Esophagus (tissue), 2 donors: ENCODE data around the gene MCC. TPM values are rescaled to one million over a fixed set of nuclear protein-coding genes. Genes with fewer than 3 reads are reported as not detected.
A peak's percentile ranks its signal among the peaks of the same experiment; 100 is the strongest.

Experiments used
- H3K27ac ChIP-seq, 2 donors: one replicate each; pipeline ENCODE4 v1.5.1; 2013; ENCODE audit warnings: low read depth in 2 of 2, mild to moderate bottlenecking in 2 of 2, inconsistent platforms in 1 of 2, low read length in 1 of 2, moderate library complexity in 1 of 2
- H3K27me3 ChIP-seq, 2 donors: one replicate each; pipeline ENCODE4 v1.6.1; 2013; ENCODE audit warnings: low read length in 2 of 2, control low read depth in 1 of 2, mild to moderate bottlenecking in 1 of 2; ENCODE audit not compliant: insufficient read depth in 2 of 2, control insufficient read depth in 1 of 2
- H3K36me3 ChIP-seq, 2 donors: one replicate each; pipeline ENCODE4 v1.6.1; 2013; ENCODE audit warnings: low read length in 1 of 2; ENCODE audit not compliant: control insufficient read depth in 2 of 2, insufficient read depth in 2 of 2
- H3K4me1 ChIP-seq, 2 donors: one replicate each; pipeline ENCODE4 v1.6.1; 2013; ENCODE audit warnings: low read length in 1 of 2; ENCODE audit not compliant: control insufficient read depth in 2 of 2, insufficient read depth in 2 of 2
- H3K4me3 ChIP-seq, 2 donors: one replicate each; pipeline ENCODE4 v1.5.1; 2013; ENCODE audit warnings: low read length in 2 of 2, mild to moderate bottlenecking in 2 of 2, low read depth in 1 of 2, moderate library complexity in 1 of 2
- H3K9me3 ChIP-seq, 2 donors: one replicate each; pipeline ENCODE4 v1.6.1; 2013; ENCODE audit warnings: mild to moderate bottlenecking in 2 of 2, low read depth in 1 of 2, low read length in 1 of 2, moderate library complexity in 1 of 2; ENCODE audit not compliant: control insufficient read depth in 2 of 2, insufficient read depth in 1 of 2
- WGBS, 2 donors: extraction: QIAGEN DNeasy Blood & Tissue Kit; methylation state at CpG; one replicate each; pipeline ENCODE4 v1.1.7; 2013; 5-methylcytosine and 5-hydroxymethylcytosine counted together
- polyA plus RNA-seq, 2 donors: library from polyadenylated mRNA; stranded (reverse); fragments of 200-250 nt; gene quantifications; one replicate each; pipeline ENCODE4 v1.2.3, GENCODE V29; 2013
- donor health status: healthy with polysubstance abuse.
- donor health status: Bipolar disorder and iron deficiency.

The MCC gene
- polyA plus RNA-seq, 2 donors = 7.2 to 8.3 TPM

DNA sequence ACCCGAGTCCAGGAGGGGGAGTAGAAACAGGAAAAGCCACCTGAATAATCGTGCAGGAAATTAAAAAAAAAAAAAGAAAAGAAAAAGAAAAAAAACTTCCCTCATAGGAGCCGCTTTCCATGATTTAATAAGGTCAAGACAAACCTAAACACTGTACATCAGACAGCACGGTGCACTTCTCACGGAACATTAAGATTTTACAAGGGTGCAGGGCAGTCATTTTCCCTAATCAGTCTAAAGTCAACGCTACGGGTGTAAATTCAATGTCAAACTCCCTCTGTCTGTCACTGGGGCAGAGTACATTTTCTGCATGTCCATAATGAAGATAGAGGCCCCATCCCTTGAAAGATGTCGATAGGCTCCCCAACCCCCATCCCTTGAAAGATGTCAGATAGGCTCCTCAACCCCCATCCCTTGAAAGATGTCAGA is 193.1 kb downstream of the MCC start:
- no peaks in the 10 kb centered on the region for H3K27me3 ChIP-seq
- H3K27ac ChIP-seq = peak overlapping the region; percentile 86 to 90
- no peaks in the 10 kb centered on the region for H3K9me3 ChIP-seq
- H3K4me1 ChIP-seq = no peaks in the 10 kb centered on the region
- peak overlapping the region; percentile 74 to 94 for H3K4me3 ChIP-seq
- WGBS, 2 donors = 4 to 7% methylated on average over 8 of the region's 8 CpGs
- no peaks in the 10 kb centered on the region for H3K36me3 ChIP-seq

DNA sequence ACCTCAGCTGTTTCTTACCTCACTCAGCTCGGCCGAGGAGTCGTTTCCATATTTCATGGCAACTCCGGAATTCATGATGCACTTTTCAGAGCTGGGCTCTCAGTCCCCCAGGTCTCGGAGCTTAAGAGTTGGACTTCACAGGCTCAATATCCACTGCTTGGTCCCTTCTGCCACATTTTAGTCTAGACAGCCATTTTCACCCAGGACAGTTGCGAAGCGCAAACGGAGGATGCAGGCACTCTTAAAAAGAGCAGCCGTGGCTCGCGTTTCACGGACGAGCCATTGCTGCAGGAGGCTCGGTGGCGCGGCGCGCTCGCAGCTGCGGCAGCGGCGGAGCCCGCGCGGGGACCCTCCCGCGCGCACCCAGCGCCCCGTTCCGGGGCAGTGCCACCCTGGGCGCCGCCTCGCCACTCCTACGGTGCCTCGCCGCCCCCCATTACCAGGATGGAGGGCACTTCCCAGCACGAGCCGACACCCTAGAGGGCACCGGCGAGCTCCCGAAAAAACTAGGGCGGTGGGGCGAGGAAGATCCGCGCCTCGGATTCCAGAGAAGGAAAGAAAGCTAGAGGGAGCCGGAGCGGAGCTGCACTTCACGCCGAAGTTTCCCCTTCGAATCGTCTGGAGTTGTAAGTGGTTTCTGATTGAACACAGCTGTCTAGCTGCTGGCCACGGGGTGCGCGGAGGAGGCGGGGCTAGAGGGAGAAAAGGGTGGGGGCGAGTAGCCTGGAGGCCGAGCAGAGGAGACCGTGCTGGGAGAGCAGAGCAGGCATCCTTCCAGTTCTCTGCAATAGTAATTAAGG is 193.7 kb downstream of the MCC start:
- H3K4me3 ChIP-seq = peak overlapping the region; percentile 74 to 94
- H3K4me1 ChIP-seq = no peaks in the 10 kb centered on the region
- H3K36me3 ChIP-seq = no peaks in the 10 kb centered on the region
- H3K27me3 ChIP-seq = no peaks in the 10 kb centered on the region
- 1% methylated on average over 60 of the region's 60 CpGs for WGBS, 2 donors
- peak overlapping the region; percentile 86 to 90 for H3K27ac ChIP-seq
- no peaks in the 10 kb centered on the region for H3K9me3 ChIP-seq

DNA sequence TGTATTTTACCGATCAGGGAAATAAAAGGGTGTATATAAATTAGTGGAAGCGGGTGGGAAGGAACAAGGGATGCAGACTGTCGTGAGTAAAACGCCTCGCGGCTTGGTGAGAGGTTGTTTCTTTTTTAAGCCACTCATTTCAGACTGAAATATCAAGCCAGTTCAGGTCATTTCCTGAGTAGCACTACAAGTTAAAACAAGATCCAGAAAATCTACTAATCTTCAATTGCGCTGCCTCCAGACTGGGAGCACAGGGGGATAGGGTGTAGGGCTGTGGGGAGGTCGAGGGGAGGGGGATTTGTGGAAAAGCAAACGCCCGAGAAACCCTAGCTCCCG is 194.3 kb downstream of the MCC start:
- WGBS, 2 donors = 0 to 1% methylated on average over 11 of the region's 11 CpGs
- Histone ChIP-seq H3K27ac (peak overlapping the region; percentile 86 to 90), H3K36me3 (no peaks in the 10 kb centered on the region), H3K4me1 (no peaks in the 10 kb centered on the region), H3K4me3 (peak overlapping the region; percentile 74 to 94), H3K27me3 (no peaks in the 10 kb centered on the region), H3K9me3 (no peaks in the 10 kb centered on the region)

DNA sequence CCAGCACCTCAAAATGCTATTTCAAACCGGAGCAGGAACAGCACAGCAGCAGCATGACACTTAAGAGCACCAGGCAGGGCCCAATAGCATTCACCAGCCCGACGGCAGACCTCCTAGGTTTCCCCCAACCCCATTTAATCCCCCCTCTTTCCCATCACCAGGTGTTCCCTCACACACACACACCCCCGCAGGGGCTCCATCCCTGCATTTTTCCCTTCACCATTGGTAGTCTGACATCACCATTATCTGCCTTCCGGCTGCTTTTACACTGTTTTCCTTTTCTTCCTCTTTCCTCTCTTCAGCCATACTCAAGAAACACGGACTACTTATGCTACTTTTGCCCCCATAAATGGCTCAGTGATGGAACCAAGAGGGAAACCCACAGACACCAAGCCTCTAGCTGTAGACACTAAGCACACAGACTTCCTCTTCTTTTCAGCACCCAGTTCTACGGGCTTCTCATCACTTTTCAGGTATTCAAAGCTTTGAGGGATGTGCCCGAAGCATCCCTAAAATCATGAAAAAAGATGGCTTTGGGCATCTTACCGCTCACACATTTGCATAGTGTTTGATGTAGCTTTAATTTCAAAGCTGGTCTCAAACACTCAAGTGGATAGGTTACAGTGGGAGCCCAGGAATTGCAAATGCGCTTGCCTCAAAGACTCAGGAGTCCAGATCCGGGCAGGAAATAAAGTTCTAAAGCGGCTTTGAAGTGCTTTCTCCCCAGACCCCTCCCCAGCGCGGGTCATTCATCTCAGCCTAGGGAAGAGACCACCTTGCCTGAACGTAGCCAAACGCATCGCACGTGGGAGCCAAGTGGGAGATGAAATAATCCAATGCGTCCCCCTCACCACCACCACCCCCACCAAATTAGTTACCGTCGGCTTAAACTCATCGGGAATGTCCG is 194.9 kb downstream of the MCC start:
- no peaks in the 10 kb centered on the region for H3K4me1 ChIP-seq
- H3K9me3 ChIP-seq = no peaks in the 10 kb centered on the region
- peak overlapping the region; percentile 74 to 94 for H3K4me3 ChIP-seq
- no peaks in the 10 kb centered on the region for H3K36me3 ChIP-seq
- H3K27me3 ChIP-seq = no peaks in the 10 kb centered on the region
- peak overlapping the region in 1 of 2 donors; percentile 15 for H3K27ac ChIP-seq
- 7 to 13% methylated on average over 23 of the region's 23 CpGs for WGBS, 2 donors

DNA sequence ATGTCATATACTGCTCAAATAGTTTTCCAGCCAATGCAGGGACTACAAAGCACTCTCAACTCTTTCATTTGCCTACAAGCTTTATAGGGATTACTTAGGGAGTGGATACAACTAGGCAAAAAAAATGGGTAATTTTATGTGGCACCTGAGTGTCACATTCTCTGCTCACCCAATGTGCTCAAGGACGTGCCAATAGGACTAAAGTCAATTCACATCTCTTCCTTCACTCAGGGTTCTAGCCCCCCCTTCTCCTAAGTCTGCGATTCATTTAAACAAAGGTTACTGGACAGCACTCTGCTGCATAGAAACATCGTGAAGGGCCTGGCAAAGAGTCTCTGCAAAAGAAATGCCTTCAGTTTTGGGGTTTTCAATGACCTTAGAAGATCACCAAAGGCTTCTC is 195.8 kb downstream of the MCC start:
- Histone ChIP-seq H3K9me3 (no peaks in the 10 kb centered on the region), H3K4me1 (no peaks in the 10 kb centered on the region), H3K27me3 (no peaks in the 10 kb centered on the region), H3K27ac (no peak overlapping the region), H3K4me3 (peak overlapping the region in 1 of 2 donors; percentile 94), H3K36me3 (no peaks in the 10 kb centered on the region)
- 53 to 54% methylated on average over 3 of the region's 3 CpGs for WGBS, 2 donors

DNA sequence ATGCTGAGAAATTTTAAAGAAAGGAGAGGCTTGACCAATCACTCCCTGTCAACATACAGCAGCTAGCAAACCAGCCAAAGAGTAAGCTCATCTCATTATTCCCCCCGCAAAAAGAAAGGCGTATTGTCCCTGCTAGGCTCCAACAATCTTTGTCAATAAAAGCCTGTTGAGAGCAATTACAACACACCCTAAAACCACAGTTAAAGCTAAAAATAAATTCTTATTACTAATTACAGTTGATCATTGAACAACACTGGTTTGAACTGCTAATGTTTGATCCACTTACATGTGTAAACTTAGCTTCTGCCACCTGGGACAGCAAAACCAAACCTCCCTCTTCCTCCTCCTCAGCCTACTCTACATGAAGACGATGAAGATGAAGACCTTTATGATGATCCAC is 204.7 kb downstream of the MCC start:
- Histone ChIP-seq H3K9me3 (no peaks in the 10 kb centered on the region), H3K4me3 (no peak overlapping the region), H3K27me3 (no peaks in the 10 kb centered on the region), H3K27ac (no peak overlapping the region), H3K4me1 (peaks cover 0 to 2% of the 10 kb centered on the region in 2 donors), H3K36me3 (no peaks in the 10 kb centered on the region)
- 93 to 95% methylated on average over 3 of the region's 3 CpGs for WGBS, 2 donors

DNA sequence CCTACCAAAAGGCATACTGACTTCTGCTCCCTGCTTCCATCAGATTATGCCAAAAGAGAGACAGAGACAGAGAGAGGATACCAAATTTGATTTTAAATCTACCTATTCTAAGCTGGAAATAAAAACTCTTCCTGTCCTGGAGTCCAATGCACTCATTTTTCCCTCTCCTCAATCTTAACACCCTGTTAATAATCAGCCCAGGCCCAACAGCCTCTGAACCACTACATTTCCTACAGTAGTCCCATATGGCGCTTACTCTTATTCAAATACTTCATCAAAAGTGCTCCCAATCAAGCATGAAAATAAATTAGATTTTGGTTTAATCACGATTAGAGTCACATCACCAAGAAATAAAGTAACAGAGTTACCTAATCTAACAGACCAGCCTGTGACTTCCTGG is 205.8 kb downstream of the MCC start:
- Histone ChIP-seq H3K36me3 (no peaks in the 10 kb centered on the region), H3K4me1 (peaks cover 0 to 2% of the 10 kb centered on the region in 2 donors), H3K27me3 (no peaks in the 10 kb centered on the region), H3K9me3 (no peaks in the 10 kb centered on the region), H3K27ac (no peak overlapping the region), H3K4me3 (no peak overlapping the region)
- WGBS, 2 donors = 80 to 84% methylated on average over 2 of the region's 2 CpGs

DNA sequence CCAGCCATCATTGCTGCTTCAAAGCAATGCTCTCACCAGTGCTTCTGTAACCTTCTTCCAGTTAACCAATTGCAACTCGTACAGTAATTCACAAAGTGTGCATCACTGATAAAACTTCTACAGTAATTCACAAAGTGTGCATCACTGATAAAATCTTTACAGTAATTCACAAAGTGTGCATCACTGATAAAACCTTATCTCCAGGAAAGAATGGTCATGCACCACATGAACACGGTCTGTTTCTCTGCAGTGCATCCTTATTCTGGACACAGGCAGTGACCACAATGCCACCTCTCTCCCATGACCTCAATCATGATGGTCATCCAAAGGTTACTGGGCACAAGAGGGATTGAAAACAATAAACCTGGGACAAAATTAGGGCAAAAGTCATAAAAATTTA is 207.1 kb downstream of the MCC start:
- H3K4me3 ChIP-seq = no peak overlapping the region
- H3K36me3 ChIP-seq = no peaks in the 10 kb centered on the region
- H3K27ac ChIP-seq = no peak overlapping the region
- no peaks in the 10 kb centered on the region for H3K9me3 ChIP-seq
- H3K27me3 ChIP-seq = no peaks in the 10 kb centered on the region
- 77 to 80% methylated on average over 2 of the region's 2 CpGs for WGBS, 2 donors
- peaks cover 0 to 2% of the 10 kb centered on the region in 2 donors for H3K4me1 ChIP-seq

DNA sequence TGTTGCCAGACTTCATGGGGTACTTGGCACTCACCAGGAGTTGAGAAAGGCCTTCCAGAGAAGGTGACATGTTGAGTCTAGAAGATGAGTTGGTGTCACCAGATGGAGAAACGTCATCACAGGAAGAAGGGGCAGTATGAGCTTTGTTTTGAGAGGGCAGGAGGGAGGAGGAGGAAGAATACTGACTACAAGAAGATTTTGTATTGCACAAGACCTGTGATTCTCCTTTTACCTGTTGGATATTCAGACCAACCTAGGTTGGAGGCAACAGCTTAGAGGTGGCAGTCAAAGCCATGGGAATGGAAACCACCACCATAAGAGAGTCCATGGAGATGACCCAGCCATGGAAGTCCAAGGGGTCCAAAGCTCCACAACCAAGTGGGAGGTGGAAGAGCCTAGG is 207.7 kb downstream of the MCC start:
- no peaks in the 10 kb centered on the region for H3K9me3 ChIP-seq
- no peak overlapping the region for H3K27ac ChIP-seq
- peaks cover 2% of the 10 kb centered on the region in 2 donors for H3K4me1 ChIP-seq
- H3K4me3 ChIP-seq = no peak overlapping the region
- no peaks in the 10 kb centered on the region for H3K27me3 ChIP-seq
- H3K36me3 ChIP-seq = no peaks in the 10 kb centered on the region
- 41 to 50% methylated on average over 1 of the region's 1 CpG for WGBS, 2 donors
